ENCODE data around the gene FYN.
"Not testable (repeated sequence)": the region's sequence is repeated elsewhere in the genome, so short reads cannot be mapped to it uniquely, and the experiment has no call there.

Gene FYN

GRCh38 chr6:111660531-111660930, 212.7 kb downstream of the FYN start:
- no peak for DNase-seq (ENCODE audit: low spot score)

- no peak for DNase-seq (ENCODE audit: low spot score)
Measured at GRCh38 chr6:111658462-111659154, 214.6 kb downstream of the FYN start.

GRCh38 chr6:111657146-111657545, 216.1 kb downstream of the FYN start:
- no peak for DNase-seq (ENCODE audit: low spot score)

GRCh38 chr6:111653979-111654378, 219.3 kb downstream of the FYN start:
- no peak for DNase-seq (ENCODE audit: low spot score)

- DNase-seq (ENCODE audit: low spot score), result no peak
Measured at GRCh38 chr6:111653434-111653833, 219.8 kb downstream of the FYN start.

GRCh38 chr6:111652156-111652555, 221.1 kb downstream of the FYN start:
- DNase-seq (ENCODE audit: low spot score), result no peak

- no peak for DNase-seq (ENCODE audit: low spot score)
Measured at GRCh38 chr6:111651185-111652034, 221.8 kb downstream of the FYN start.

- no peak for DNase-seq (ENCODE audit: low spot score)
Measured at GRCh38 chr6:111650049-111650448, 223.2 kb downstream of the FYN start.

- DNase-seq (ENCODE audit: low spot score), result no peak
Measured at GRCh38 chr6:111648100-111648499, 225.2 kb downstream of the FYN start.

GRCh38 chr6:111646942-111647341, 226.3 kb downstream of the FYN start:
- no peak for DNase-seq (ENCODE audit: low spot score)

- no peak for DNase-seq (ENCODE audit: low spot score)
Measured at GRCh38 chr6:111646034-111646433, 227.2 kb downstream of the FYN start.

- DNase-seq (ENCODE audit: low spot score), result no peak
Measured at GRCh38 chr6:111644893-111645430, 228.3 kb downstream of the FYN start.

GRCh38 chr6:111642463-111643158, 230.6 kb downstream of the FYN start:
- DNase-seq (ENCODE audit: low spot score), result peak; percentile 45

- no peak for DNase-seq (ENCODE audit: low spot score)
Measured at GRCh38 chr6:111639266-111639665, 234.0 kb downstream of the FYN start.

GRCh38 chr6:111634981-111635380, 238.3 kb downstream of the FYN start:
- DNase-seq (ENCODE audit: low spot score), result not testable (repeated sequence)

- DNase-seq (ENCODE audit: low spot score), result no peak
Measured at GRCh38 chr6:111633822-111634221, 239.4 kb downstream of the FYN start.

GRCh38 chr6:111632468-111633247, 240.6 kb downstream of the FYN start:
- DNase-seq (ENCODE audit: low spot score), result no peak

- no peak for DNase-seq (ENCODE audit: low spot score)
Measured at GRCh38 chr6:111631903-111632460, 241.3 kb downstream of the FYN start.

- no peak for DNase-seq (ENCODE audit: low spot score)
Measured at GRCh38 chr6:111631018-111631417, 242.2 kb downstream of the FYN start.

- no peak for DNase-seq (ENCODE audit: low spot score)
Measured at GRCh38 chr6:111628142-111628850, 245.0 kb downstream of the FYN start.

GRCh38 chr6:111626441-111626840, 246.8 kb downstream of the FYN start:
- DNase-seq (ENCODE audit: low spot score), result no peak
